GM19351 (cell line): ENCODE results near the gene HTT.
"Not testable (repeated sequence)": the region's sequence is repeated elsewhere in the genome, so short reads cannot be mapped to it uniquely, and the experiment has no call there.

Source experiments
- ATAC-seq: cut with Tn5 transposase; IDR thresholded peaks from one replicate; pipeline ENCODE4 v1.9.1; 2021; ENCODE audit warnings: mild to moderate bottlenecking, moderate library complexity; ENCODE audit not compliant: unreplicated experiment

Gene HTT

DNA sequence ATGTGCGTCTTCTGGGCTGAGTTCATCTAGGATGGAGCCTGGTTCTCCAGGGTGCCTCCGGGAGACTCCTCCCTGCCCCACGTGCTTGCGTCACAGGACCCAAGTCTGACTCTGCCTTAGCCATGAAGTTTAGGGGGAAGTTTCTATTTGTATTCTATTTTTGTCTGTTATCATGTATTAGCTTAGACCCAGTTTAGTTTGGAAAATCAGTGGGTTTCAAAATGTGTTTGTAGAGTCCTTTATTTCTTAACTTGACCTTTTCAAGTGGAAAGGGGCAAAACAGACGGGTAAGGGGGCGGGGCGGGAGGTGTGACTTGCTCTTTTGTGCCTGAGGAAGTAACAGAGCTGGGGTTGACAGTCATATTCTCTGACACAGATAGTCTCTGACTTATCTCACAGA is 86.0 kb downstream of the HTT start:
- ATAC-seq, result no peak

DNA sequence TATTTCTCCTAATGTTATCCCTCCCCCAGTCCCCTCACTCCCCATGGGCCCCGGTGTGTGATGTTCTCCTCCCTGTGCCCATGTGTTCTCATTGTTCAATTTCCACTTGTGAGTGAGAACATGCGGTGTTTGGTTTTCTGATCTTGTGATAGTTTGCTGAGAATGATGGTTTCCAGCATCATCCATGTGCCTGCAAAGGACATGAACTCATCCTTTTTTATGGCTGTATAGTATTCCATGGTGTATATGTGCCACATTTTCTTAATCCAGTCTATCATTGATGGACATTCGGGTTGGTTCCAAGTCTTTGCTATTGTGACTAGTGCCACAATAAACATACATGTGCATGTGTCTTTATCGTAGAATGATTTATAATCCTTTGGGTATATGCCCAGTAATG is 86.6 kb downstream of the HTT start:
- not testable (repeated sequence) for ATAC-seq

- not testable (repeated sequence) for ATAC-seq
These were observed 92.0 kb downstream of the HTT start for GRCh38 chr4:3166434-3166833.

GRCh38 chr4:3168029-3168428 is 93.5 kb downstream of the HTT start:
- ATAC-seq, result no peak

DNA sequence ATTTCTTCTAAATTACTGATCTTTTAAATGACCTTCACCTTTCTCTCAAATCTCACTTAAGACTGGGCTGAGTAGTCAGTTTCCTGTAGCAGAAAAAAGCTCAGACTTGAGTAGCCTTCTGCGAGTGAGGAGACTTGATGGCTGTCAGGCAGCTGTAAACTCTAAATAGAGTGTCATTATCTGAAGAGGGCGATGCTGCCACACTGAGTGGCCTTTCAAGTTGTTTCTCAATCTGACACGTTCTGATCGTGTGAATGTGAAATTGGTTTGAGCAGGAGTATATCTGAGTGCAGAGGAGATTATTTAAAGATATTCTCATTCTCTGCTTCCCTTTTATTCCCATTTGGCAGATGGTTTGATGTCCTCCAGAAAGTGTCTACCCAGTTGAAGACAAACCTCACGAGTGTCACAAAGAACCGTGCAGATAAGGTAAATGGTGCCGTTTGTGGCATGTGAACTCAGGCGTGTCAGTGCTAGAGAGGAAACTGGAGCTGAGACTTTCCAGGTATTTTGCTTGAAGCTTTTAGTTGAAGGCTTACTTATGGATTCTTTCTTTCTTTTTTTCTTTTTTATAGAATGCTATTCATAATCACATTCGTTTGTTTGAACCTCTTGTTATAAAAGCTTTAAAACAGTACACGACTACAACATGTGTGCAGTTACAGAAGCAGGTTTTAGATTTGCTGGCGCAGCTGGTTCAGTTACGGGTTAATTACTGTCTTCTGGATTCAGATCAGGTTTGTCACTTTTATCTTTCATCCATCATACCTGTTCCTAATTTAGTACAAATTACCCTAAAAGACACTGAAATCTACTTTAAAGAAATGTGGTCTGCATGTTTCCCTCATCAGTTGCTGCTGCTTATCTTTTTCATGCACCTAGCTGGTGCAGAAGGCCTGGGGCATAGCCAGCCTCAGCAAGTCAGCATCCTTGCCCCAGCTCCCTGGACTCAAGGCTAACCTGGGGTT is 100.2 kb downstream of the HTT start:
- ATAC-seq, result no peak

- ATAC-seq, result no peak
These were observed 102.1 kb downstream of the HTT start for GRCh38 chr4:3176367-3177229.

DNA sequence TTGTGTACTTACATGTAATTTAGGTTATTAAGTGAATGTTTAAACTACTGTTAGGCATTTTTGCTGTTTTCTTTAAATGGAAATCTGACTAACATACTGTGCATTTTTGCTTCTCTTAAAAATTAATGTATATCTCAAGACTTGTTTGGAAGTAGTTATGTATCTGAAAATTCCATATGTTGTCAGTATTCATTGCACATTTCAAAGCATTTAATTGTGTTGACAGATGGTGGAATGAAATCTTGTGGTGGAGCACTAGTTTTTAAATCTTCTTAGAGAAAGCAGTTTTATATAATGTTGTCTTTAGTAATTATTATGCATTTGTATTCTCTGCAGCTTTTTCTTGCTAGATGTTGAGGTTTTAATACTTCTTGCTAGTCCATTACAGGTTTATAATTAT is 102.9 kb downstream of the HTT start:
- no peak for ATAC-seq

DNA sequence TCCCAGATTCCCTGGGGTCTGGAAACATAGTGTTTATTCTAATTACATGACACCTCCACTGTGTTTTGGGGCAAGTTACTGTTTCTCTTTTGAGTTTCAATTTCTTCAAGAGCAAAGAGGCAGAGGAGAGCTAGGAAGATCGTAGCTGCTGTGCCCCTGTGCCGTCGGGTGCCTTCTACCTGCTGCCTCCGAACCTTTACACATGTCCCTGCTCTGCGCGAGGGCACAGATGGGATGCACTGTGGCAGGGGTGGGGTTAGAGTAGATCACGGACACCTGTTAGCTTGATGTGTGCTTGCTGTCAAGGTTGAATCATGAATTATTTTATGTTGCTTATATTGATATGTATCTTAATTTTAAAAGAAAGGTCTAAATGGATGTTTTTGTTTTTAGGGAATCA is 103.4 kb downstream of the HTT start:
- ATAC-seq, result no peak

DNA sequence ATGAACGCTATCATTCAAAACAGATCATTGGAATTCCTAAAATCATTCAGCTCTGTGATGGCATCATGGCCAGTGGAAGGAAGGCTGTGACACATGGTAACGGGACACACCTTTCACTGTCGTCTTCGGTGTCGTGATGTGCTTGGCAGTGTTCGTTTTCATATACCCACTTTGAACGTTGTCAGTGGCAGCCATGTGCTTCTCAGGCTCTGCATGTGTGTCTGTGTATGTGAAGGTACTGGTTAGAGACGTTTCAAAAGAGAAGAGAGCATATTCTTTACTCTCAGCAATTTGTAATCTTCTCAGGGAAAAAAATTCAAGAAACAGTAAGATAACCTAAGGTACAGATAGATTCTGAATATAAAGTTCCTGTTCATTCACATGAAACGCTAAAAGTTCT is 103.9 kb downstream of the HTT start:
- no peak for ATAC-seq

GRCh38 chr4:3179126-3179706 is 104.7 kb downstream of the HTT start:
- ATAC-seq, result no peak

DNA sequence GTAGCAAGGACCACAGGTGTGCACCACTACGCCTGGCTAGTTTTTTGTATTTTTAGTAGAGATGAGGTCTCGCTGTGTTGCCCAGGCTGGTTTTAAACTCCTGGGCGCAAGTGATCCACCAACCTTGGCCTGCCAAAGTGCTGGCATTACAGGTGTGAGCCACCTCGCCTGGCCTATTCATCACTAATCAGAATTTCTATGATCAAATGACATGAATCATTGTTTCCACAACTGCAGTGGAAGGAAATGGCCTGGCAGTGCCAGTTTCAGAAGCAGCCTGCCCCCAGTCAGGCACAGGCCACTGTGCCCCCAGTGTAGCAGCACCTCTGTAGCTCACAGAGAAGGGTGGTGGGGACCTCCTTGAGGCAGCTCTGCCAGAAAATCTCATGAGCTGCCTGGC is 108.5 kb downstream of the HTT start:
- ATAC-seq, result no peak

- ATAC-seq, result no peak
These were observed 110.2 kb downstream of the HTT start for GRCh38 chr4:3184725-3185124.

- ATAC-seq, result no peak
These were observed 112.1 kb downstream of the HTT start for GRCh38 chr4:3186609-3187008.

- ATAC-seq, result no peak
These were observed 113.6 kb downstream of the HTT start for GRCh38 chr4:3188118-3188517.

DNA sequence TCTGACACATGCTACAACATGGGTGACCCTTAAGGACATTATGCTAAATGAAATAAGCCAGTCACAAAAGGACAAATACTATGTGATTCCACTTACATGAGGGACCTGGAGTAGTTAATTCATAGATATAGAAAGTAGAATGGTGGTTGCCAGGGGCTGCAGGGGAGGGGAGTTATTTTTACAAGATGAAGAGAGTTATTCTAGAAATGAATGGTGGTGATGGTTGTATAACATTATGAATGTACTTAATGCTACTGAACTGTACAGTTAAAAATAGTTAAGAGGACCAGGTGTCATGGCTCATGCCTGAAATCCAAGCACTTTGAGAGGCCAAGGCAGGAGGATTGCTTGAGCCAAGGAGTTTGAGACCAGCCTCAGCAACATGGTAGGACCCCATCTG is 115.0 kb downstream of the HTT start:
- no peak for ATAC-seq

- no peak for ATAC-seq
These were observed 116.1 kb downstream of the HTT start for GRCh38 chr4:3190549-3190948.

DNA sequence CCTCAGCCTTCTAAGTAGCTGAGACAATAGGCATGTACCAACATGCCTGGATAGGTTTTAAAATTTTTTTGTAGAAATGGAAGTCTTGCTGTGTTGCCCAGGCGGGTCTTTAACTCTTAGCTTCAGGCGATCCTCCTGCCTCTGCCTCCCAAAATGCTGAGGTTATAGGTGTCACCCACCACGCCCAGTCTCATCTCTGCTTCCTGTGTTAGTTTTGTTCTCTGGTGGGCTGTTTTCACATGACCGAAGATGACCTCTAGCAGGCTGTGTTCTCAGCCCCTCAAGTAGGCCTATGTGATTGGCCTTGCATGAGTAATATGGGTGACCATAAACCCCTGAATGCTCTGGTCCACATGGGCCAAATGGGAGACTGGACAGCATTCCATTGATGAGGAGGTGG is 117.7 kb downstream of the HTT start:
- ATAC-seq, result no peak

GRCh38 chr4:3192827-3193226 is 118.3 kb downstream of the HTT start:
- no peak for ATAC-seq

- no peak for ATAC-seq
These were observed 119.2 kb downstream of the HTT start for GRCh38 chr4:3193531-3194203.

- ATAC-seq, result no peak
These were observed 122.3 kb downstream of the HTT start for GRCh38 chr4:3196670-3197359.
